GM21515 (cell line): ENCODE measurements around the gene CSF3R.

Experiments
- ATAC-seq: cut with Tn5 transposase; IDR thresholded peaks from one replicate; pipeline ENCODE4 v1.9.1; 2021; ENCODE audit not compliant: unreplicated experiment

The CSF3R gene

DNA sequence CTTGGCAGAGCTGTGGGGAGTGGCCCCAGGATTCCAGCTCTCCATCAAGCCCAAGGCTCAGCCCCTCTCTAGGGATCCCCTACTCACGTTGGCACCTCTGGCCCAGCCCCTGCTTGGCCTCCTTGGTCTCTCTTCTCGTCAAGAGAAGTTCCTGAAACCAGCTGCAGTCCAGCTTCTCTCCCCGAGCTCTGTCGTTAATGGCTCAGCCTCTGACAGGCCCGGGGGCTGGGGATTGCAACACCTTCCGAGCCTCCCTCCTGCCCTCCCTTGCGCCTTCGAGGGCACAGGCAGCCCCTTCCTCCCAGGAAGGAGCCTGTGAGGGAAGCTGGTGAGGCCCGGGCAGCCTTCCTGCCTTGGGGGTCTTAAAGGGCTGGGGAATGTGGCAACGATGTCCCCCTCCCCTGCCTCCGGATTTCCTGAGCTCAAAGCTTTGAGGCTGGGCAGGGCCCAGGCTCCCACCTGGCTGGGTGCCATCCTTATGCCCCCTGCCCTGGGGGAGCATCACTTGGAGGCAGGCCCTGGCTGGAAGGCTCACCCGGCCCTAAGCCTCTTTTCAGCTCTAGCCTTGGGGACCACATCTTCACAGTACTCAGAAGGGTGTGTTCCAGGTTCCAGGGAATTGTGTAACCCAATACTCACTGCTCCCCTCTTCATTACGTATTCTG, at the start of gene CSF3R:
Gene CSF3R (minus strand): TSS at position 190 of the 665 bp plus-strand sequence. CDS start 3,417 bp downstream, outside the sequence.
- no peak for ATAC-seq

GRCh38 chr1:36531833-36532232, 49.1 kb upstream of the CSF3R start:
- no peak for ATAC-seq

GRCh38 chr1:36530791-36531190, 48.1 kb upstream of the CSF3R start:
- ATAC-seq = no peak

DNA sequence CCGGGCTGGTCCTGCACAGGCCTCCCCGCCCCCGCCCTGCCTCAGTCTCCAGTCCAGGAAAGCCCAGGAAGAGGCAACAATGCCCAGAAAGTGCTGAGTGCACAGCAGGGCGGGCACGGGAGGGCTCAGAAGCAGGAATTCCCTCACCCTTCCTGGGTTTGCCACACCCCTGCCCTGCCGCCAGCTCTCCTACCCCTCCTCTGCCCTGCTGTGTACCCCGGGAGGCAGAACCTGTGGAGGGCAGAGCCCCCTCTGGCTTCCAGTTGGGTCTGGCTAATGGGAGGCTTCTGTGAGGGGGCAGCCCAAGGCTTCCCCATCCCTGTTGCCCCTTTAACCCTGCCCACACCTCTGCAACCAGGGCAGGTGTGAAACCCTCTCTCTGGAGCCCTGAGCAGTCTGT, 47.5 kb upstream of the CSF3R start:
- ATAC-seq = no peak

DNA sequence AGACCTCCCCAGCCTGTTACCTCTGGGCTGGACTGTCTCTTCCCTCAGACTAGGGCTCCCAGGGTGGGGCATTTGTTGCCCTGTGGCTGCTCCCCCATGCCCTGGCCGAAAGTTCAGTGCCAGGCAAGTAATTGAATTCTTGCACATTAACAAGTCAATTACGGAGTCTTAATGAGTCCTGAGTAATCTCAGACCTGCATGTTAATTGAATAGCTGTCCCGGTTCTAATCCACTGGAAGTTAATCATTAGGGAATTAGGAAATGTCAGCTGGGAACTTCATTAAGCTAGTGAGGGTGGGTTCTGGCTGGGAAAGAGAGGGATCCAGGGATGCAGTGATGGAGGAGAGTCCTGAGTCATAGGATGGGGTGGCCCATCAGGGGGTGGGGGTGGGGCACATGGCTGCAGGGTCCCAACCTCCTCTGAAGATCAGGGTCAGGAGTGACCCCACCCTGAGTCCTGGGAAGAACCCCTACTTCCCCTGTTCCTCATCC, 47.1 kb upstream of the CSF3R start:
- no peak for ATAC-seq

DNA sequence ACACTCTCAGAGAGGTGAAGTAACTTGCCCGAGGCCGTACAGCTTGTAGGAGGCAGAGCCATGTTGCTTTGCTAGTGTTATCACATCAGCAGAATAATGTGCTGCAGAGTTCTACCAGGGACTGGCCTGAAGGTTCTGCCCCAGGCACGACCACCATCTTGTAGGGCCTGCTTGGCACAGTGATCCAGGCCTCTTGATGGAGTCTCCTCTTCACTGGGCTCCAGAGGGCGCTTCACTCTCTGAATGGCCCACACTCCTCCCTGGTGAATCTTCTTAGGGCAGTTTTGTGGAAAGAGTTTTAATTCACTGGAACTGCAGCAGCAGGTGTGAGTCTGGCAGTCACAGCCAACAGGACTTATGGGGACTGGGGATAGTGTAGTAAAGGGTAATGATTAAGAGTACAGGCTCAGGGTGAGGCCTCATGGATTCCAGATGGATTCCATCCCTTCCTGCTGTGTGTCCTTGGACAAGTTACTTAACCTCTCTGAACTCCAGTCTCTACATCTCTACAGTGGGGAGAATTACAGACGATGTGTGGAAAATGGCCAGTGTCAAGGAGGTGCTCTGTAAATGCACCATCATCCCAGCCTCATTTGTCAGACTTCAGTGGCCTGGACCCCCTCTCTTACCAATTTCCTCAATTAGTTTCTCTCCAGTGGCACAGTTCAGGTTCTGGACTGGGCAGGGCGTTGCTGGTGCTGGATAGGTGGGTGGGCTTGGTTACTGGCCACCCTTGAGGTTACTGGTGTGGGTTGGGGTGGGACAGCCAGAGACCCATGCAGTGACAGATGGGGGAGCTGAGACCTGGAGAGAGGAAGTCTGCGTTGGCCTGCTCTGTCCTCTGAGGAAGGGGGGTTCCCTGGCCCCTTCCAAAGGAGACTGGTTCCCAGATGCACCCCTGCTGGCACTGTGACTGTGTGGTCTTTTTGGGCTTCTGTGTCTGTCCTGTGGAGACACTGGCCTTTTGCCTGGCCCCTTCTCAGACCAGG, 45.9 kb upstream of the CSF3R start:
- ATAC-seq = no peak

- ATAC-seq = no peak
Measured at GRCh38 chr1:36525166-36525565, 42.5 kb upstream of the CSF3R start.

DNA sequence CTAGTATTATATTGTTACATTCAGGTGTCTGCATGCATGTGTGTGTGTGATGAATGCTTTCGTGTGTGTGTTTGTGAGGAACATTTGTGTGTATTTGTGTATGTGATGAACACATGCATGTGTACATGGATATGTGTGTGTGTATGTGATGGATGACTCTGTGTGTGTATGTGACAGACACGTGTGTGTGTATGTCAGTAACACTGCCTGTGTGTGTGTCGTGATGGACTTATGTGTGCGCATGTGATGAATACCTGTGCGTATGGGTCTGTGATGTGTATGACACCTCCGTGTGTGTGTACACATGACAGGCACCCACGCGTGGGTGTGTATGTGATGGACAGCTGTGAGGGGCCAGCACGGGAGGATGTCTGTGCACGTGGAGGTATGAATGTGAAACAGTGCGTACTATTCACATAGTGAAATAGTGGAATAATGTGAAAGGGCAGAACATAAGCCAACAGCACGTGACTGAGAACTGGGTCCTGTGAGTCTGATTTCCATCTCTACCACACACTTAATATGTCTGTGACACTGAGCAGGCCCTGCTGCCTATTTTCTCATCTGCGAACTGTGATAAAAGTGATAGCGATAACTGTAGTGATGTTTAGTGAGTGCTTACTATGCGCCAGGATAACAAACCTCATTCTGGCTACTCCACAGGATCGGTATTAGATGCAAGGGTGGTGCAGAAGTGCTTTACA, 41.8 kb upstream of the CSF3R start:
- ATAC-seq = no peak

DNA sequence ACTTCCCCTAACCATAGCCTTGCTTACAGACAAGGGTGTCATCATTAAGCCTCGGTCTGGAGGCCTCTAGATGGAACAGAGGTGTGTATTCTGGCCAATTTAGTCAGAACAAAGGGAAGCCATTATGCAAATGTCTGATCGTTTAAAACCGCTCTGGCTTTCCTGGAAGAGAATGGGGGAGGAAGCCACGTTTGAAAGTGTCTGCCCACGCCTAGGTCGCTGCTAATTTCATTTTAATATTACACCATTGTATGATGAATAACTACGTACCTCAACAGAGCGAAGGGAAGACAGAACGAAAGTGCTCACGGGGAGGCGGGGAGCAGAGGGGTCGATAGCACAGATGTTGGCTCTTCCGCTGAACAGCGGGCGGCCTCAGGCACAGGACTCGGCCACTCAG, 41.1 kb upstream of the CSF3R start:
- ATAC-seq = no peak

GRCh38 chr1:36523230-36523495, 40.5 kb upstream of the CSF3R start:
- no peak for ATAC-seq

DNA sequence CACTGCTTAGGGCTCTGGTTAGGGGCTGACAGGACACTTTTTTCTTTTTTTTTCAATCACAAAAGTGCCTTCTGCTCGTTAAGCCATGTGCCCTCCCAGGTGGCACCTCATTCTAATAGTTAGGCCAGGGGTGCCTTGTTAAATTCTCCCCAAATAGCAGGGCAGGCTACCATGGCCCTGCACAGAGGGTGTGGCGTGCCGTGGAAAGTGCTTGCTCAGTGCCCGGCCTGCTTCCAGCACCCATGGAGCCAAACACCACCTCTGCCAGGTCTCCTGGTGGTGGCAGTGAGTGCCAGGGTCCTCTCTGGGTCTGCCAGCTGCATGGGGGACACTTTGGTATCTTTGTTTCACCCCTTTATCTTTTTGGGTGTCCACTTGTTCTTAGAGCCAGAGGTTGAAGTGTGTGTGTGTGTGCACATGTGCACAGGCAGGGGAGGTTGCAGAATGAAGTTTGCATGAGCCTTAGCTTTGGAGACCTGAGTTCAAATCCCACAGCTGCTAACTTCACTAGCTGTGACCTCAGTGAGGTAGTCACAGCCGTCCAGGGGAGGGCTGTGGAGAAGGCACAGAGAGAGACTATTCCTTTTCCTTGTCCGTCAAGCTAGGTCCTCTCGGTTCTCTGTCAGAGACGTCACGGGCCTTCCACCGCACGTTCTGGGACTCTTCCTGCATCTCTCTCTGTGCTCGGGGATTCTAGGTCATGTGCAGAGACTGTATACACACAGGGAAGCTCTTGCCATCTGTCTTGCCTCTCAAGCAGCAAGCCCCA, 39.9 kb upstream of the CSF3R start:
- no peak for ATAC-seq

DNA sequence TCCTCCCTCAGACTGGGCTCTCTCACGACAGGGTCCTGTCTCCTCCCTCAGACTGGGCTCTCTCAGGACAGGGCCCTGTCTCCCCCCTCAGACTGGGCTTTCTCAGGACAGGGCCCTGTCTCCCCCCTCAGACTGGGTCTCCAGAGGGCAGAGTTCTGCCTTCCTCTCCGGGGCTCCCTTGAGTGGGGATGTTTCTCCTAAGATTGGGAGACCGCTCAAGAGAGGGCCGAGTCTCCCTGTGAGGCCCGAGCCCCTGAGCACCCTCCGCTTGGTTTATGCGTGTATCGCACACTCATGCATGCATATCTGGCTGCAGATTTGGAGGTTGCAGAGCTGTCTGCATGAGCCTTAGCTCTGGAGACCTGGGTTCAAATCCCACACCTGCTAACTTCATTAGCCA, 39.3 kb upstream of the CSF3R start:
- no peak for ATAC-seq

- no peak for ATAC-seq
Measured at GRCh38 chr1:36520771-36521420, 38.2 kb upstream of the CSF3R start.

DNA sequence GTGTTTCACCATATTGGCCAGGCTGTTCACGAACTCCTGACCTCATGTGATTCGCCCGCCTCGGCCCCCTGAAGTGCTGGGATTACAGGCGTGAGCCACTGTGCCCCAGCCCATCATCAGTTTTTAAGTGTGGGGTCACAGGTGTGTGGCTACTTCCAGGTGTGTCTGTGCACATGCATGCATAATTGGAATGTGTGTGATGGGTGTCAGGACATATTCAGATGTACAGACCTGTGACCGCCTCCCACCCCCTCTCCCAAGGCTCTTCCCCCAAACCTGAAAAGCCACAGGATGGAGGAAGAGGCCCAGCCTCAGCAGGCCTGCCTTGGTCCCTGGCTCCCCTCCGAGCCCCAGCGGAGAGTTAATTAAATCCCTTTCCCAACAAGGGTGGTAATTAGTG, 37.3 kb upstream of the CSF3R start:
- ATAC-seq = no peak

- ATAC-seq = no peak
Measured at GRCh38 chr1:36517011-36517771, 34.5 kb upstream of the CSF3R start.

DNA sequence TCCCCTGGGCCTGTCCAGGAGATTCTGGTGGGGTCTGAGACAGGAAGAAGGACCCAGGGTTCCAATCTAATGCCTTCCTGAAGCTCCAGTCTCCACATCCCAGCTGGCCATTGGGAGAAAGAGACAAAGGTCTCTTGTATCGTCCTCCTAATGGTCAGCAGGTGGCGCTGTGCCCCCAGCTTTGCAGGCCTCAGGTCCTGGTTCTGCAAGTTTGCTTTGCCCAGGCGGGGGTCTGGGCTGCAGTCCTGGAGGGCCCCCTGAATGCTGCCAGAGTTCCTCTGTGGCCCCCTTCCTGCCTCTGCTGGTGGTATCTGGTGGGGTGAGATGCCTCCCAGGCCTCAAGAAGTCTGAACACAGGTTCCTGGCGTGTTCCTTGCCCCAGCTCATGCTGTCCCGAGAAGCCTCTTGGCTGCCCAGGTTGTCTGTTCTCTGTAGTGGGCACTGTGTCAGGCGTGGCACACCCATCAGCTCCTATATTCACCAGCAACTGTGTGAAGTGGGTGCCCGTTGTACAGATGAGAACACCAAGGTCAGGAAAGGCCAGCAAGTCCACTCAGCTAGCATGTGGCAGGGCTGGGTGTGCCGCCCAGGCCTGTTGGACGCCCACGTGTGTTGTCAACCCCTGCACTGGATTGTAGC, 33.8 kb upstream of the CSF3R start:
- ATAC-seq = no peak

- ATAC-seq = no peak
Measured at GRCh38 chr1:36515315-36516138, 32.8 kb upstream of the CSF3R start.

DNA sequence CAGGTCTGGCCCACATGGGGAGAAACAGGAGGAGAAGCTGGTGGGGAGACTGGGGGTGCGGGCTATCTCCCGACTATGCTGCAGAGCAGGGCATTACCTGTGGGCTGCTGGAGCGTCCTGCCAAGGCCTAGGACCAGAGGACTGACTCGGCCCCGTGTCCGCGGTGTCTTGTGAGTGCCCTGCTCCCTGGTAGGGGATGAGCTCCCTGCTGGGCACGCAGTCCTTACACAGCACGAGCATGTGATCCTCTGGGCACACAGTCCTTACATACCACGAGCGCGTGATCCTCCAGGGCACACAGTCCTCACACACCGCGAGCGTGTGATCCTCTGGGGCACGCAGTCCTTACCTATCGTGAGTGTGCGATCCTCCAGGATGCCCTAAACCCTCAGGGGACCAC, 31.8 kb upstream of the CSF3R start:
- ATAC-seq = no peak
